ENCODE data around the gene LRRC4B. TPM values are rescaled to one million over a fixed set of nuclear protein-coding genes. Genes with fewer than 3 reads are reported as not detected.

The LRRC4B gene
- total and polyA plus RNA-seq, 2 of the 4 experiments (the other 2 are of a cell fraction), result 0.03 TPM; not detected in 1

DNA sequence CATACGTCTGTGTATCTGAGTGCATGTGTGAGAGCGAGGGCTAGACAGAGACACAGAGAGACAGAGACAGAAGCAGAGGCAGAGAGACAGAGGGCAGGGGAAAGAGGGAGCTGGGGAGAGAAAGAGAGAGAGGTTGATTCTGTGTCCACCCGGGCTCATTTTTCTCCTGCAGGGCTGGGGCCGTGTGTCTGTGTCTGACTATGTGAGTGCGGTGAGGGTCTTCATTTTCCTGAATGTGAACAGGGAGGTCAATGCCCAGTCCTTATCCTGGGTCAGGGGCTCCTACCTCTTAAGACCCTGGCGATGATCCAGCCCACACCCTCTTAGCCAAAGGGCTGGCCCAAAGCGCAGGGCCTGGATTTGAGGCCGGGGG, 17.7 kb downstream of the LRRC4B start:
- Histone ChIP-seq H2AK9ac (replicated peaks; ENCODE audit: low read depth, low read length, poor library complexity) (no peak overlapping the region), H3K27me3 (ENCODE audit: control insufficient read depth, insufficient read depth, low read length) (peaks cover 35% of the 10 kb centered on the region), H3K4me3 (ENCODE audit: insufficient read depth, low read depth, low read length) (no peak overlapping the region), H3K18ac (ENCODE audit: low read depth, low read length) (no peak overlapping the region), H4K5ac (ENCODE audit: low read depth, low read length) (no peak overlapping the region), H3K56ac (ENCODE audit: extremely low read depth, insufficient read depth, low read length) (no peak overlapping the region), H2BK5ac (ENCODE audit: low read depth, low read length, poor library complexity, severe bottlenecking) (no peak overlapping the region), H3K14ac (replicated peaks; ENCODE audit: low read depth, low read length) (no peak overlapping the region), H2BK15ac (ENCODE audit: low read depth, low read length) (no peak overlapping the region), H4K8ac (ENCODE audit: low read depth in 2 of 2, low read length in 2 of 2) (no peak overlapping the region), H3K36me3 (ENCODE audit: control insufficient read depth, insufficient read depth, low read length) (no peaks in the 10 kb centered on the region), H3K27ac (ENCODE audit: insufficient read depth, low read length) (no peak overlapping the region), H3K9me1 (ENCODE audit: insufficient read depth, low read length) (no peaks in the 10 kb centered on the region), H3K4ac (ENCODE audit: low read depth, low read length) (no peak overlapping the region), H4K20me1 (ENCODE audit: insufficient read depth, low read length) (no peaks in the 10 kb centered on the region), H3K4me1 (ENCODE audit: control insufficient read depth, insufficient read depth, low read length) (no peaks in the 10 kb centered on the region; the same call in 1 of the 2 replicates), H3K9ac (ENCODE audit: low read depth, low read length) (no peak overlapping the region), H3K79me1 (ENCODE audit: low read depth in 1 of 2, low read length in 2 of 2) (no peaks in the 10 kb centered on the region), H2AFZ (replicated peaks; ENCODE audit: low read length, poor library complexity) (no peak overlapping the region), H2BK20ac (ENCODE audit: low read depth, low read length) (no peak overlapping the region), H2BK120ac (ENCODE audit: low read depth, low read length) (no peak overlapping the region), H2AK5ac (ENCODE audit: low read depth, low read length) (no peak overlapping the region), H3K23ac (ENCODE audit: low read depth, low read length) (no peak overlapping the region), H4K91ac (ENCODE audit: insufficient read depth, low read depth, low read length) (no peak overlapping the region), H3K4me2 (ENCODE audit: low read depth, low read length) (no peak overlapping the region), H3K9me3 (ENCODE audit: control insufficient read depth, insufficient read depth, low read length) (no peaks in the 10 kb centered on the region)
- intact Hi-C loops (cut with micrococcal nuclease) (no loop called here), in situ Hi-C loops (cut with MboI; ENCODE audit: low sequenced_read_pairs) (no loop called here), dilution Hi-C loops (cut with HindIII; ENCODE audit: low sequenced_read_pairs, unreplicated experiment) (no loop called here)
- ATAC-seq (ENCODE audit: low read depth), result no peak
- TF ChIP-seq NFE2L2 (IDR thresholded peaks at IDR 0.05; ENCODE audit: low read depth, low read length) (no peak), FOS (IDR thresholded peaks at IDR 0.05; ENCODE audit: low read depth, low read length) (no peak), RCOR1 (IDR thresholded peaks at IDR 0.05; ENCODE audit: insufficient replicate concordance, low read length) (no peak), MAFK (IDR thresholded peaks at IDR 0.05; ENCODE audit: low read depth, low read length) (no peak), CTCF (conservative IDR thresholded peaks at IDR 0.05; ENCODE audit: low read depth, low read length) (no peak), RFX5 (IDR thresholded peaks at IDR 0.05; ENCODE audit: low read depth, low read length) (no peak), MXI1 (IDR thresholded peaks at IDR 0.05; ENCODE audit: borderline replicate concordance, low read depth, low read length) (no peak), CHD1 (IDR thresholded peaks at IDR 0.05; ENCODE audit: low read depth, low read length) (no peak), POLR2A (IDR thresholded peaks at IDR 0.05; ENCODE audit: low read depth, low read length) (no peak), BHLHE40 (IDR thresholded peaks at IDR 0.05; ENCODE audit: low read depth, low read length) (no peak), RAD21 (IDR thresholded peaks at IDR 0.05; ENCODE audit: low read length) (no peak), MAZ (IDR thresholded peaks at IDR 0.05; ENCODE audit: borderline replicate concordance, low read depth, low read length) (no peak), CEBPB (IDR thresholded peaks at IDR 0.05; ENCODE audit: low read depth, low read length) (no peak), SMC3 (IDR thresholded peaks at IDR 0.05; ENCODE audit: low read depth, low read length) (no peak)
- TF ChIP-seq, protein P1, sequence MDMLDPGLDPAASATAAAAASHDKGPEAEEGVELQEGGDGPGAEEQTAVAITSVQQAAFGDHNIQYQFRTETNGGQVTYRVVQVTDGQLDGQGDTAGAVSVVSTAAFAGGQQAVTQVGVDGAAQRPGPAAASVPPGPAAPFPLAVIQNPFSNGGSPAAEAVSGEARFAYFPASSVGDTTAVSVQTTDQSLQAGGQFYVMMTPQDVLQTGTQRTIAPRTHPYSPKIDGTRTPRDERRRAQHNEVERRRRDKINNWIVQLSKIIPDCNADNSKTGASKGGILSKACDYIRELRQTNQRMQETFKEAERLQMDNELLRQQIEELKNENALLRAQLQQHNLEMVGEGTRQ (IDR thresholded peaks at IDR 0.05; ENCODE audit: low read depth, low read length), result no peak
- TF ChIP-seq, protein P2, sequence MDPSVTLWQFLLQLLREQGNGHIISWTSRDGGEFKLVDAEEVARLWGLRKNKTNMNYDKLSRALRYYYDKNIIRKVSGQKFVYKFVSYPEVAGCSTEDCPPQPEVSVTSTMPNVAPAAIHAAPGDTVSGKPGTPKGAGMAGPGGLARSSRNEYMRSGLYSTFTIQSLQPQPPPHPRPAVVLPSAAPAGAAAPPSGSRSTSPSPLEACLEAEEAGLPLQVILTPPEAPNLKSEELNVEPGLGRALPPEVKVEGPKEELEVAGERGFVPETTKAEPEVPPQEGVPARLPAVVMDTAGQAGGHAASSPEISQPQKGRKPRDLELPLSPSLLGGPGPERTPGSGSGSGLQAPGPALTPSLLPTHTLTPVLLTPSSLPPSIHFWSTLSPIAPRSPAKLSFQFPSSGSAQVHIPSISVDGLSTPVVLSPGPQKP (IDR thresholded peaks at IDR 0.05; ENCODE audit: borderline replicate concordance, low read depth, low read length), result no peak
- BruUV-seq (replicated peaks), result no TSS peak
- ChIA-PET POLR2A (ENCODE audit: unreplicated experiment) (no interaction called here), CTCF (no interaction called here)
- no peak for DNase-seq
- 40% methylated on average over 1 of the region's 8 CpGs; no CpG with 5 or more reads in 1 of the 2 experiments for WGBS, 2 experiments (ENCODE audit: extremely low coverage in 2 of 2, insufficient read length in 1 of 2)

Data from IMR-90 (cell line).